NB4 (cell line): ENCODE results near the gene ITCH.
"Not testable (repeated sequence)": the region's sequence is repeated elsewhere in the genome, so short reads cannot be mapped to it uniquely, and the experiment has no call there.

Experiments
- DNase-seq: peaks from one replicate; pipeline ENCODE4 v3.0.0; 2010; ENCODE audit warnings: low read depth
- H3K4me3 ChIP-seq: one replicate; pipeline ENCODE4 v1.5.1; 2011; ENCODE audit warnings: mild to moderate bottlenecking, low read depth, low read length, moderate library complexity
- MYC ChIP-seq: IDR thresholded peaks from 2 replicates; pipeline ENCODE4 v1.6.1; 2011; ENCODE audit warnings: low read depth, low read length
- POLR2A ChIP-seq: IDR thresholded peaks from 2 replicates; pipeline ENCODE4 v1.6.1; 2011; ENCODE audit warnings: mild to moderate bottlenecking; ENCODE audit not compliant: insufficient read length; ENCODE audit errors: extremely low read depth
- TF ChIP-seq, protein P1 (sequence below): IDR thresholded peaks from one replicate; pipeline ENCODE4 v1.5.1; 2012; ENCODE audit warnings: low read depth, low read length
- TF ChIP-seq, protein P2 (sequence below): IDR thresholded peaks from 2 replicates; pipeline ENCODE4 v1.6.1; 2011; ENCODE audit warnings: low read depth, low read length

Gene ITCH

DNA sequence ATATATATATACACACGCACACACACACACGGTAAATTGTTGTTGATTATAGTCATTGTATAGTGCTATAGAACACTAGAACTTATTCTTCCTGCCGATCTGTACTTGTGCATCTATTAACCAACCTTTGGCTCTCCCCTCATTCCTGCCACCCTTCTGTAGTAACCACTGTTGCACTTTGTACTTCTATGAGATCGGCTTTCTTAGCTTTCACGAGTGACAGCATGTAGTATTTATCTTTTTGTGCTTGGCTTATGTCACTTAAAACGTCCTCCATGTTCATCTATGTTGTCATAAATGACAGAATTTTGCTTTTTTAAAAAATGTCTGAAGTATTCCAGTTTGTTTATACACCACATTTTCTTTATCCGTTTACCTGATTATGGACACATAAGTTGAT lies 132.2 kb downstream of the ITCH start:
- TF ChIP-seq, protein P1, sequence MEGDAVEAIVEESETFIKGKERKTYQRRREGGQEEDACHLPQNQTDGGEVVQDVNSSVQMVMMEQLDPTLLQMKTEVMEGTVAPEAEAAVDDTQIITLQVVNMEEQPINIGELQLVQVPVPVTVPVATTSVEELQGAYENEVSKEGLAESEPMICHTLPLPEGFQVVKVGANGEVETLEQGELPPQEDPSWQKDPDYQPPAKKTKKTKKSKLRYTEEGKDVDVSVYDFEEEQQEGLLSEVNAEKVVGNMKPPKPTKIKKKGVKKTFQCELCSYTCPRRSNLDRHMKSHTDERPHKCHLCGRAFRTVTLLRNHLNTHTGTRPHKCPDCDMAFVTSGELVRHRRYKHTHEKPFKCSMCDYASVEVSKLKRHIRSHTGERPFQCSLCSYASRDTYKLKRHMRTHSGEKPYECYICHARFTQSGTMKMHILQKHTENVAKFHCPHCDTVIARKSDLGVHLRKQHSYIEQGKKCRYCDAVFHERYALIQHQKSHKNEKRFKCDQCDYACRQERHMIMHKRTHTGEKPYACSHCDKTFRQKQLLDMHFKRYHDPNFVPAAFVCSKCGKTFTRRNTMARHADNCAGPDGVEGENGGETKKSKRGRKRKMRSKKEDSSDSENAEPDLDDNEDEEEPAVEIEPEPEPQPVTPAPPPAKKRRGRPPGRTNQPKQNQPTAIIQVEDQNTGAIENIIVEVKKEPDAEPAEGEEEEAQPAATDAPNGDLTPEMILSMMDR: no peak
- TF ChIP-seq MYC (no peak), POLR2A (no peak)
- TF ChIP-seq, protein P2, sequence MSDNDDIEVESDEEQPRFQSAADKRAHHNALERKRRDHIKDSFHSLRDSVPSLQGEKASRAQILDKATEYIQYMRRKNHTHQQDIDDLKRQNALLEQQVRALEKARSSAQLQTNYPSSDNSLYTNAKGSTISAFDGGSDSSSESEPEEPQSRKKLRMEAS: no peak
- DNase-seq: no peak
- no peak overlapping the region for H3K4me3 ChIP-seq

DNA sequence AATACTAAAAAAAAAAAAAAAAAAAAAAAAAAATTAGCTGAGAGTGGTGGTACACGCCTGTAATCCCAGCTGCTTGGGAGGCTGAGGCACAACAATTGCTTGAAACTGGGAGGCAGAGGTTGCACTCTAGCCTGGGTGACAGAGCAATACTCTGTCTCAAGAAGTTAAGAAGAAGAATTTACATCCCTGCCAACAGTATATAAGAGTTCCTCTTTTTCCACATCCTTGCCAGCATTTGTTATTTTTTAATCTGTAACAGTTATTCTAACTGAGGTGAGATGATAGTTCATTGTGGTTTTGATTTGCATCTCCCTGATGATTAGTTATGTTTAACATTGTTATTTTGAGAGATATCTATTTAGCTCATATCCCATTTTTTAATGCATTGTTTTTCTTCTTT lies 132.8 kb downstream of the ITCH start:
- TF ChIP-seq, protein P2: no peak
- TF ChIP-seq, protein P1: no peak
- TF ChIP-seq MYC (no peak), POLR2A (no peak)
- DNase-seq: peak; percentile 14

DNA sequence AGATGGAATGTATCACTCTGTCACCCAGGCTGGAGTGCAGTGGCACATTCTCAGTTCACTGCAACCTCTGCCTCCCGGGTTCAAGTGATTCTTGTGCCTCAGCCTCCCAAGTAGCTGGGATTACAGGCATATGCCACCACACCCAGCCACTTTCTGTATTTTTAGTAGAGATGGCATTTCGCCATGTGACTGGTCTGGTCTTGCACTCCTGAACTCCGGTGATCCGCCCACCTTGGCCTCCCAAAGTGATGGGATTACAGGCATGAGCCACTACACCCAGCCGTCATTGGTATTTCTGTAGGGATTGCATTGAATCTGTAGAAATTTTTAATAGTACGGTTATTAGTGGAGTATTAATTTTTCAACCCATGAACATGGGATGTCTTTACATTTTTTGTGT lies 134.5 kb downstream of the ITCH start:
- not testable (repeated sequence) for DNase-seq, H3K4me3 ChIP-seq

More for the DNA sequence above, 132.8 kb downstream of the ITCH start:
- no peak overlapping the region for H3K4me3 ChIP-seq

DNA sequence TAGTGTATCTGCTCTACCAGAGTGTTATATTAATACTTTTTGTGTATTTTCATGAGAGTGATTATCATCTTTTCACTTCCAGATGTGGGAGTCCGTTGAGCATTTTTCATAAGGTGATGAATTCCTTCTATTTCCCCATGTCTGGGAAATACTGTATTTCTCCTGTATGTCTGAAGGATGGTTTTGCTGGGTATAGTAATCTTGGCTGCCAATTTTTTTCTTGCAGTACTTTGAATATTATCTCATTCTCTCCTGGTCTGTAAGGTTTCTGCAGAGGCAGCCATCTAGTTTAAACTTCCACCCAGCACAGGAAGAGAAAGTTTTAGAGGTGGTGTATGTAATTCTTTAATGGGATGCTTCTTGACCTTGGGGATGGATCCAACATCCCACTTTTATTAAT lies 137.8 kb downstream of the ITCH start:
- H3K4me3 ChIP-seq: no peak overlapping the region
- no peak for DNase-seq
- TF ChIP-seq, protein P2: no peak
- TF ChIP-seq, protein P1: no peak
- TF ChIP-seq POLR2A (no peak), MYC (no peak)

DNA sequence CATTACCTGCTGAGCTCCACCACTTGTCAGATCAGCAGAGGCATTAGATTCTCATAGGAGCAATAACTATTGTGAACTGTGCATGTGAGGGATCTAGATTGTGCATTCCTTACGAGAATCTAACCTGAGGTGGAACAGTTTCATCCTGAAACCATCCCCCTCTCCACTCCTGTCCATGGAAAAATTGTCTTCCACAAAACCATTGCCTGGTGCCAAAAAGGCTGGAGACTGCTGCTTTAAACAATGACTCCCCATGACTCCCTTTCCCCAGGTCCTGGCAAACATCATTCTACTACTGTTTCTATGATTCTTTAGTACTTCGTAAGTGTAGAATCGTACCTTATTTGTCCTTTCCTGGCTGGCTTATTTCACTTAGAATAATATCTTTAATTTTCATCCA lies 143.4 kb downstream of the ITCH start:
- no peak overlapping the region for H3K4me3 ChIP-seq
- DNase-seq: no peak
- no peak for TF ChIP-seq POLR2A

DNA sequence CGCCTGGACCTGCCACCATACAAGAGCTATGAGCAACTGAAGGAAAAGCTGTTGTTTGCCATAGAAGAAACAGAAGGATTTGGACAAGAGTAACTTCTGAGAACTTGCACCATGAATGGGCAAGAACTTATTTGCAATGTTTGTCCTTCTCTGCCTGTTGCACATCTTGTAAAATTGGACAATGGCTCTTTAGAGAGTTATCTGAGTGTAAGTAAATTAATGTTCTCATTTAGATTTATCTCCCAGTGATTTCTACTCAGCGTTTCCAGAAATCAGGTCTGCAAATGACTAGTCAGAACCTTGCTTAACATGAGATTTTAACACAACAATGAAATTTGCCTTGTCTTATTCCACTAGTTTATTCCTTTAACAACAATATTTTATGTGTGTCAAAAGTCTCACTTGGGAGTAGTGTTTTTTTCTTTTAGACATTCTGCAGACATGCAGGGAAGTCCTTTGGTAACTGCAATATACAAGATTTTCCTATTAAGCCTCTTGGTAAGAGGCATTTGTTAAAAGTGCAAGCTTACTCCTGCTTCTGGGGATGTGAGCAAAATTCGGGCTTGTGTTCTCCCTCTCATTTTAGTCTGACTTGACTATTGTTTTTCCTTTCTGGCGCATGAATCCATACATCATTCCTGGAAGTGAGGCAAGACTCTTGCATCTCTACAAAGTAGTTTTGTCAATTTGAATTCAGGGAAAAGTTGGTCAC lies 144.8 kb downstream of the ITCH start:
- DNase-seq: no peak
- H3K4me3 ChIP-seq: no peak overlapping the region
- no peak for TF ChIP-seq POLR2A
- TF ChIP-seq, protein P1: no peak
- no peak for TF ChIP-seq MYC
- TF ChIP-seq, protein P2: no peak

DNA sequence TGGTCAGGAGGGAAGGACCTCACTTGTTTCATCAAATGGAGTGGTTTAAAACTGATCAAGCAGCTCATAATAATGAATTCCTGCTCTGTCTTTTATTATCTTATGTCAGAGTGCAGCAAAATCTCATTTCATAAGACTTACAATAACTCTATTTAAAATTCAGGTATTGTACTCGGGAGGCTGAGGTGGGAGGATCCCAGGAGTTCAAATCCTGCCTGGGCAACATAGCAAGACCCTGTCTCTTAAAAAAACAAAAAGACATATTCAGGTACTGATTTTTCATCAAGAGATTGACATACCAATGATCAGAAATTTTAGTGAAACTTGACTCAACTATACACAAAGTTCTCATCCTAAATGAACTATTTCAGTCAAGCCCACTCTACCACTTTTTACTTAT lies 147.5 kb downstream of the ITCH start:
- TF ChIP-seq, protein P2: no peak
- TF ChIP-seq POLR2A: no peak
- no peak for TF ChIP-seq MYC
- TF ChIP-seq, protein P1: no peak

More for the DNA sequence above, 147.5 kb downstream of the ITCH start:
- no peak overlapping the region for H3K4me3 ChIP-seq
- no peak for DNase-seq
